ENCODE measurements around the gene ATE1. TPM values are rescaled to one million over a fixed set of nuclear protein-coding genes. Genes with fewer than 3 reads are reported as not detected.

The ATE1 gene
- total RNA-seq, 6 donors from 2014 or later, result 13.5 to 27.9 (median 21.8) TPM

GRCh38 chr10:121710207-121710606, 217.6 kb downstream of the ATE1 start:
- H3K27ac ChIP-seq, result no peak overlapping the region
- DNase-seq (no peak), ATAC-seq (ENCODE audit: low FRiP score in 2 of 2) (peak in 1 of 2 donors; percentile 63)
- H3K9me3 ChIP-seq, result no peaks in the 10 kb centered on the region
- H3K4me1 ChIP-seq, result no peaks in the 10 kb centered on the region
- TF ChIP-seq CTCF (IDR thresholded peaks at IDR 0.05) (no peak), EP300 (IDR thresholded peaks at IDR 0.05) (no peak), POLR2AphosphoS5 (IDR thresholded peaks at IDR 0.05) (no peak), POLR2A (IDR thresholded peaks at IDR 0.05) (no peak)
- 57 to 74% methylated on average over 9 of the region's 9 CpGs for WGBS, 2 donors
- no peak overlapping the region for H3K4me3 ChIP-seq
- H3K36me3 ChIP-seq, result no peaks in the 10 kb centered on the region
- H3K27me3 ChIP-seq, result no peaks in the 10 kb centered on the region

- Histone ChIP-seq H3K4me1 (no peaks in the 10 kb centered on the region), H3K36me3 (no peaks in the 10 kb centered on the region), H3K27me3 (no peaks in the 10 kb centered on the region), H3K4me3 (no peak overlapping the region), H3K9me3 (no peaks in the 10 kb centered on the region), H3K27ac (no peak overlapping the region)
- DNase-seq, result no peak
- peak in 1 of 2 donors; percentile 85 for ATAC-seq (ENCODE audit: low FRiP score in 2 of 2)
- TF ChIP-seq CTCF (IDR thresholded peaks at IDR 0.05) (no peak), POLR2A (IDR thresholded peaks at IDR 0.05) (no peak)
- WGBS, 2 donors, result 64 to 71% methylated on average over 9 of the region's 9 CpGs
Observed at GRCh38 chr10:121709675-121710073, 218.2 kb downstream of the ATE1 start.

GRCh38 chr10:121708728-121709674, 218.8 kb downstream of the ATE1 start:
- no peak for TF ChIP-seq POLR2A (IDR thresholded peaks at IDR 0.05)
- TF ChIP-seq CTCF (IDR thresholded peaks at IDR 0.05), result no peak
- no peak for TF ChIP-seq POLR2AphosphoS5 (IDR thresholded peaks at IDR 0.05)
- no peak for TF ChIP-seq EP300 (IDR thresholded peaks at IDR 0.05)
- H3K36me3 ChIP-seq, result no peaks in the 10 kb centered on the region
- H3K9me3 ChIP-seq, result no peaks in the 10 kb centered on the region
- no peaks in the 10 kb centered on the region for H3K27me3 ChIP-seq
- H3K4me3 ChIP-seq, result no peak overlapping the region
- H3K27ac ChIP-seq, result no peak overlapping the region
- no peaks in the 10 kb centered on the region for H3K4me1 ChIP-seq
- no peak for ATAC-seq (ENCODE audit: low FRiP score in 2 of 2)
- 64 to 73% methylated on average over 15 of the region's 15 CpGs for WGBS, 2 donors
- peak in 1 of 2 donors; percentile 29 for DNase-seq

- ATAC-seq (ENCODE audit: low FRiP score in 2 of 2) (no peak), DNase-seq (no peak)
- 64 to 71% methylated on average over 9 to 13 of the region's 13 CpGs for WGBS, 2 donors
- Histone ChIP-seq H3K27me3 (no peaks in the 10 kb centered on the region), H3K27ac (no peak overlapping the region), H3K4me3 (no peak overlapping the region), H3K9me3 (peaks cover 0 to 5% (median 0%) of the 10 kb centered on the region in 4 donors), H3K4me1 (no peaks in the 10 kb centered on the region), H3K36me3 (no peaks in the 10 kb centered on the region)
- TF ChIP-seq CTCF (IDR thresholded peaks at IDR 0.05) (no peak), EP300 (IDR thresholded peaks at IDR 0.05) (no peak), POLR2AphosphoS5 (IDR thresholded peaks at IDR 0.05) (no peak), POLR2A (IDR thresholded peaks at IDR 0.05) (no peak)
Observed at GRCh38 chr10:121702351-121703320, 225.2 kb downstream of the ATE1 start.
